GM13976 (cell line): Measurements from ENCODE around the gene CTNNA2.

Experiments
- DNase-seq: peaks from one replicate; pipeline ENCODE4 v3.0.0; 2012; ENCODE audit warnings: low spot score
- in situ Hi-C: fragments of 300-500 bp; cut with MboI; formaldehyde crosslinking; loops from one replicate; pipeline ENCODE4 v1.12.0; 2022; ENCODE audit warnings: low sequenced_read_pairs, mixed read lengths, inconsistent platforms; ENCODE audit not compliant: unreplicated experiment
- TF ChIP-seq, protein P1 (sequence below): IDR thresholded peaks from 2 replicates; pipeline ENCODE4 v1.5.1; 2012; ENCODE audit warnings: borderline replicate concordance, mild to moderate bottlenecking; ENCODE audit not compliant: insufficient read depth; ENCODE audit errors: extremely low read depth, missing control alignments, control extremely low read depth

CTNNA2 gene

GRCh38 chr2:80531319-80531718, 1018.5 kb downstream of the CTNNA2 start:
- in situ Hi-C loops = no loop called here
- TF ChIP-seq, protein P1, sequence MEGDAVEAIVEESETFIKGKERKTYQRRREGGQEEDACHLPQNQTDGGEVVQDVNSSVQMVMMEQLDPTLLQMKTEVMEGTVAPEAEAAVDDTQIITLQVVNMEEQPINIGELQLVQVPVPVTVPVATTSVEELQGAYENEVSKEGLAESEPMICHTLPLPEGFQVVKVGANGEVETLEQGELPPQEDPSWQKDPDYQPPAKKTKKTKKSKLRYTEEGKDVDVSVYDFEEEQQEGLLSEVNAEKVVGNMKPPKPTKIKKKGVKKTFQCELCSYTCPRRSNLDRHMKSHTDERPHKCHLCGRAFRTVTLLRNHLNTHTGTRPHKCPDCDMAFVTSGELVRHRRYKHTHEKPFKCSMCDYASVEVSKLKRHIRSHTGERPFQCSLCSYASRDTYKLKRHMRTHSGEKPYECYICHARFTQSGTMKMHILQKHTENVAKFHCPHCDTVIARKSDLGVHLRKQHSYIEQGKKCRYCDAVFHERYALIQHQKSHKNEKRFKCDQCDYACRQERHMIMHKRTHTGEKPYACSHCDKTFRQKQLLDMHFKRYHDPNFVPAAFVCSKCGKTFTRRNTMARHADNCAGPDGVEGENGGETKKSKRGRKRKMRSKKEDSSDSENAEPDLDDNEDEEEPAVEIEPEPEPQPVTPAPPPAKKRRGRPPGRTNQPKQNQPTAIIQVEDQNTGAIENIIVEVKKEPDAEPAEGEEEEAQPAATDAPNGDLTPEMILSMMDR = peak; percentile 6
- no peak for DNase-seq

DNA sequence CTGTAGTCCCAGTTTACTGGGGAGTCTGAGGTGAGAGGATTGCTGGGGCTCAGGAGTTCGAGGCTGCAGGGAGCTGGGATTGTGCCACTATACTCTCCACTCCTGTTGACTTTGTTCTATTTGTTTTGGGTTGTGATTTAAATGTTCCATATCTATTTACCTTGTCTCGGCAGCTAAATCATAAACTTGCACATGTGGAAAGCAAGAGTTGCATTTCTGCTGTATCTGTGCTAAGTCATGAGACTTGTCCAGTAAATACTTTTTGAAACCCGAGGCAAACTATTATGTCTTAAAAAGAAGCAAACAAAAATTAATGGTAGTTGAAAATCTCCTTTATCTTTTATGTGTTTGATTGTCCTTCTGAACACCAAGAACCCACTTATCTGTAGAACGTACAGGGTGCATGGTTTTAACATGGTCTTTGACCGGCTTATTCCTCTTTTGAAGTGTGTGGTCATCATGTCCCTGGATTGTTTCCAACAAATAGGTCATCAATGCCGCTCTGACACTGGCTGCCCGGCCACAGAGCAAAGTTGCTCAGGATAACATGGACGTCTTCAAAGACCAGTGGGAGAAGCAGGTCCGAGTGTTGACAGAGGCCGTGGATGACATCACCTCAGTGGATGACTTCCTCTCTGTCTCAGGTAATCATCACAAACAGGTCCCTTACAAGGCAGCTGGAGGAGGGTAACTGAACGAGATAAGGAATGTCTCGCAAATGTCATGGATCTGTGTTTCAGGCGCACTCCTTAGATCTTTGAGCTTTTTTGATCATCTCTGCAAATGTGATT, 1032.8 kb downstream of the CTNNA2 start:
- TF ChIP-seq, protein P1 = no peak
- no peak for DNase-seq
- in situ Hi-C loops = no loop called here

GRCh38 chr2:80546766-80547165, 1033.9 kb downstream of the CTNNA2 start:
- no peak for DNase-seq
- in situ Hi-C loops = no loop called here
- TF ChIP-seq, protein P1 = no peak

DNA sequence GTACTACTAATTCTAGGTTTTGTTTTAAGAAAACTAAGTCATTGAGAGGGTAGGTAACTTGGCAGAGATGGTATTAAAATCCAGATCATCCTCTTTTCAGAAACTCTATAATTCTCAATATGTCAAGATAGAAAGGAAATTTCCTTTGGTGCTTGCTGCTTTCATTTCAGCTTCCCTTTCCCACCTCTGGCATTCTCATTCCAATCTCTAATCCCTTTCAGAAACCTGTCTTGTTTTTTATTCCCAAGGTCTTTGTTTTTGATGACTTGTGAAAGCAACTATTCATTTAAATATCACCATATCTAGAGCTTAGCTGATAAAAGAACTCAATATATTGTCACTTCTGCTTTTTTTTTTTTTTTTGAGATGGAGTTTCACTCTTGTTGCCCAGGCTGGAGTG, 1034.5 kb downstream of the CTNNA2 start:
- in situ Hi-C loops = no loop called here
- TF ChIP-seq, protein P1 = no peak
- DNase-seq = no peak

DNA sequence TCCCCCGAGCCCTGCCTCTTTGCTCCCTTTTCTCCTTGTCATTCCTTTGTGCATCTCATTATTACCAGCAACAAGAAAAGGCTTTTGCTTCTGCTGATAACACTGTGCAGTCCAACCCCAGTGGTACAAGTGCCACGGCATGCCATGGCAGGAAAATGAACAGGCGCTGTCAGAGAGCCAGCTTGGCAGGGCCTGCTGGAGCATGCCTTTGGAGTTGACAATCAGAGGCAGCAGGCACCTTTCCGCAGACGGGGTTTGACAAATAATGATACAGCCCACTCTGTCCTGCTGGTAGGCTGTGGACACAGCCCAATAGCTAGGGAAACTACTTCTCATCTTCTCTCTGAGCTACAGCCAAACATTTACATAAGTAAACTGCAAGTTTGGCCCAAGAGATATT, 1035.6 kb downstream of the CTNNA2 start:
- TF ChIP-seq, protein P1 = no peak
- in situ Hi-C loops = no loop called here
- no peak for DNase-seq

GRCh38 chr2:80549901-80550300, 1037.0 kb downstream of the CTNNA2 start:
- TF ChIP-seq, protein P1 = no peak
- in situ Hi-C loops = no loop called here
- DNase-seq = no peak
